GM12878 (cell line): ENCODE data around the gene ARFIP1.

ENCODE experiments used
- CTCF ChIP-seq, 3 experiments: IDR thresholded peaks in 2 of 3; conservative IDR thresholded peaks in 1 of 3; 2 replicates each; pipeline ENCODE4 v1.5.1; 2011; ENCODE audit warnings: low read depth in 3 of 3, low read length in 3 of 3, mild to moderate bottlenecking in 3 of 3, control low read depth in 2 of 3, moderate library complexity in 2 of 3, inconsistent platforms in 1 of 3, mixed read lengths in 1 of 3; ENCODE audit not compliant: control insufficient read depth in 2 of 3, insufficient read depth in 1 of 3; ENCODE audit errors: extremely low read depth in 1 of 3
- ESRRA ChIP-seq: IDR thresholded peaks from 2 replicates; pipeline ENCODE4 v1.6.1; 2012; ENCODE audit warnings: mild to moderate bottlenecking, low read length, improper control_type of control experiment
- IKZF1 ChIP-seq: fragments of 450-650 bp; conservative IDR thresholded peaks from 2 replicates; pipeline ENCODE4 v1.6.1; 2017; ENCODE audit warnings: antibody characterized with exemption, mild to moderate bottlenecking
- JUND ChIP-seq: IDR thresholded peaks from 2 replicates; pipeline ENCODE4 v1.6.1; 2012; ENCODE audit warnings: low read depth, mild to moderate bottlenecking, low read length, improper control_type of control experiment, moderate library complexity
- LARP7 ChIP-seq: fragments of 450-650 bp; IDR thresholded peaks from 2 replicates; pipeline ENCODE4 v1.6.1; 2017; ENCODE audit warnings: mild to moderate bottlenecking
- MAX ChIP-seq: IDR thresholded peaks from 2 replicates; pipeline ENCODE4 v1.6.1; 2012; ENCODE audit warnings: low read depth, low read length, improper control_type of control experiment
- POLR2A ChIP-seq: IDR thresholded peaks from 2 replicates; pipeline ENCODE4 v1.6.1; 2011; ENCODE audit warnings: low read depth, mild to moderate bottlenecking, low read length
- POLR2AphosphoS5 ChIP-seq: IDR thresholded peaks from 2 replicates; pipeline ENCODE4 v1.6.1; 2011; ENCODE audit warnings: mild to moderate bottlenecking, low read length, inconsistent platforms
- RAD21 ChIP-seq: IDR thresholded peaks from 2 replicates; pipeline ENCODE4 v1.6.1; 2011; ENCODE audit warnings: mild to moderate bottlenecking, low read depth, low read length, moderate library complexity; ENCODE audit not compliant: insufficient read depth
- SIN3A ChIP-seq: IDR thresholded peaks from 2 replicates; pipeline ENCODE4 v1.6.1; 2012; ENCODE audit warnings: low read depth, low read length, improper control_type of control experiment
- TAF1 ChIP-seq: IDR thresholded peaks from 2 replicates; pipeline ENCODE4 v1.6.1; 2011; ENCODE audit warnings: mild to moderate bottlenecking, low read depth, low read length, borderline replicate concordance
- ZNF622 ChIP-seq: fragments of 450-650 bp; IDR thresholded peaks from 2 replicates; pipeline ENCODE4 v1.6.1; 2017; ENCODE audit warnings: mild to moderate bottlenecking, inconsistent platforms
- ZSCAN29 ChIP-seq: fragments of 450-650 bp; IDR thresholded peaks from 2 replicates; pipeline ENCODE4 v1.6.1; 2017; ENCODE audit warnings: mild to moderate bottlenecking, moderate library complexity

GRCh38 chr4:152935631-152936445 is 156.1 kb downstream of the ARFIP1 start, which contains the start of gene FHDC1:
- TF ChIP-seq CTCF (IDR thresholded peaks at IDR 0.05 in 2 of 3, conservative IDR thresholded peaks at IDR 0.05 in 1 of 3; ENCODE audit: control insufficient read depth in 2 of 3, extremely low read depth in 1 of 3, insufficient read depth in 1 of 3, low read depth in 3 of 3, low read length in 3 of 3) (no peak), POLR2AphosphoS5 (no peak), SIN3A (no peak), MAX (no peak), ZSCAN29 (no peak), JUND (no peak), POLR2A (no peak), TAF1 (no peak), RAD21 (no peak), ESRRA (no peak), LARP7 (no peak), ZNF622 (no peak), IKZF1 (no peak)
